OCI-LY7 (cell line): ENCODE measurements around the gene PRIMPOL. TPM values are rescaled to one million over a fixed set of nuclear protein-coding genes. Genes with fewer than 3 reads are reported as not detected.
"Not testable (repeated sequence)": the region's sequence is repeated elsewhere in the genome, so short reads cannot be mapped to it uniquely, and the experiment has no call there.

Source experiments
- Bru-seq: library from RNA; stranded (reverse); fragments of 400-500 nt; gene quantifications from one replicate; lab custom pipeline; 2021; lab: Mats Ljungman, UMichigan
- BruChase-seq, 2 experiments: library from RNA; stranded (reverse); fragments of 400-500 nt; gene quantifications; one replicate each; lab custom pipeline; 2021; lab: Mats Ljungman, UMichigan
- BruUV-seq: library from RNA; stranded (reverse); fragments of 400-500 nt; replicated peaks from 2 replicates; lab custom pipeline; 2021; lab: Mats Ljungman, UMichigan
- CTCF ChIA-PET: fragments of 300-600 bp; sonication (Branson Sonifier 250); formaldehyde crosslinking; loops from one replicate; lab custom pipeline; 2022; ENCODE audit warnings: antibody characterized with exemption; ENCODE audit not compliant: unreplicated experiment; lab: Charles Lee
- POLR2A ChIA-PET: fragments of 300-600 bp; sonication (Branson Sonifier 250); formaldehyde crosslinking; loops from one replicate; lab custom pipeline; 2022; ENCODE audit warnings: antibody characterized with exemption; lab: Charles Lee
- DNase-seq: peaks from one replicate; pipeline ENCODE4 v3.0.0-alpha.2; 2015; ENCODE audit warnings: low spot score
- H2AFZ ChIP-seq: fragments of 200-600 bp; sonication (generic), shearing (Covaris generic); 2 replicates; pipeline ENCODE4 v1.6.1; 2014; ENCODE audit warnings: mild to moderate bottlenecking, antibody characterized with exemption, low read length, moderate library complexity
- H3K27ac ChIP-seq: fragments of 200-600 bp; sonication (generic); 2 replicates; pipeline ENCODE4 v1.5.1; 2014; ENCODE audit warnings: mixed run types, low read depth, mild to moderate bottlenecking, moderate library complexity, low read length, inconsistent platforms; ENCODE audit not compliant: poor library complexity, severe bottlenecking
- H3K36me3 ChIP-seq: fragments of 200-600 bp; sonication (generic); 2 replicates; pipeline ENCODE4 v1.6.1; 2014; ENCODE audit warnings: mild to moderate bottlenecking, antibody characterized with exemption, low read length, moderate library complexity, mixed read lengths; ENCODE audit not compliant: insufficient read depth
- H3K4me1 ChIP-seq: fragments of 200-600 bp; sonication (generic); 2 replicates; pipeline ENCODE4 v1.5.1; 2014; ENCODE audit warnings: mild to moderate bottlenecking, low read length; ENCODE audit not compliant: insufficient read depth, poor library complexity, severe bottlenecking
- H3K4me2 ChIP-seq: fragments of 200-600 bp; sonication (generic); 2 replicates; pipeline ENCODE4 v1.6.1; 2014; ENCODE audit warnings: mild to moderate bottlenecking, low read length
- H3K4me3 ChIP-seq: fragments of 200-600 bp; sonication (generic); 2 replicates; pipeline ENCODE4 v1.5.1; 2014; ENCODE audit warnings: mild to moderate bottlenecking, low read depth, low read length; ENCODE audit not compliant: poor library complexity, severe bottlenecking
- H3K79me2 ChIP-seq: fragments of 200-600 bp; sonication (generic); 2 replicates; pipeline ENCODE4 v1.6.1; 2016; ENCODE audit warnings: low read depth, mild to moderate bottlenecking, low read length, moderate library complexity, mixed read lengths; ENCODE audit not compliant: insufficient read depth
- H3K9me2 ChIP-seq: fragments of 200-600 bp; sonication (generic); 2 replicates; pipeline ENCODE4 v1.6.1; 2016; ENCODE audit warnings: mild to moderate bottlenecking, low read length, mixed read lengths; ENCODE audit not compliant: insufficient read depth
- H3K9me3 ChIP-seq: fragments of 200-600 bp; sonication (generic); 2 replicates; pipeline ENCODE4 v1.6.1; 2014; ENCODE audit warnings: mild to moderate bottlenecking, mixed run types, low read length, mixed read lengths
- H4K20me1 ChIP-seq: fragments of 200-600 bp; sonication (generic); 2 replicates; pipeline ENCODE4 v1.6.1; 2014; ENCODE audit warnings: mild to moderate bottlenecking, antibody characterized with exemption, low read length, moderate library complexity, mixed read lengths; ENCODE audit not compliant: insufficient read depth
- EZH2phosphoT487 ChIP-seq: fragments of 200-600 bp; sonication (generic); IDR thresholded peaks from 2 replicates; pipeline ENCODE4 v1.6.1; 2018; ENCODE audit warnings: low read depth, borderline replicate concordance, mild to moderate bottlenecking, mixed run types, antibody characterized with exemption, low read length, moderate library complexity, mixed read lengths
- intact Hi-C: fragments of 100-400 bp; cut with micrococcal nuclease; formaldehyde crosslinking; loops from one replicate; pipeline ENCODE4 v1.10.0; 2022; ENCODE audit not compliant: unreplicated experiment
- long read RNA-seq: library from polyadenylated mRNA; stranded (forward); transcript quantifications from one replicate; pipeline ENCODE4 v2.0.0, GENCODE V29; 2022
- total RNA-seq, 2 experiments: library from RNA; depleted of rRNA in 1 of 2; stranded (reverse); fragments of >200 nt in 1 of 2; shearing (Covaris generic) in 1 of 2; gene quantifications; 2 replicates each; pipeline ENCODE4 v1.2.3, GENCODE V29; 2014 to 2022
- TF ChIP-seq, protein P1 (sequence below): fragments of 200-600 bp; sonication (generic); conservative IDR thresholded peaks from 2 replicates; pipeline ENCODE4 v1.5.1; 2014; ENCODE audit warnings: mild to moderate bottlenecking, antibody characterized with exemption, low read length, moderate library complexity, mixed read lengths

PRIMPOL gene, protein sequence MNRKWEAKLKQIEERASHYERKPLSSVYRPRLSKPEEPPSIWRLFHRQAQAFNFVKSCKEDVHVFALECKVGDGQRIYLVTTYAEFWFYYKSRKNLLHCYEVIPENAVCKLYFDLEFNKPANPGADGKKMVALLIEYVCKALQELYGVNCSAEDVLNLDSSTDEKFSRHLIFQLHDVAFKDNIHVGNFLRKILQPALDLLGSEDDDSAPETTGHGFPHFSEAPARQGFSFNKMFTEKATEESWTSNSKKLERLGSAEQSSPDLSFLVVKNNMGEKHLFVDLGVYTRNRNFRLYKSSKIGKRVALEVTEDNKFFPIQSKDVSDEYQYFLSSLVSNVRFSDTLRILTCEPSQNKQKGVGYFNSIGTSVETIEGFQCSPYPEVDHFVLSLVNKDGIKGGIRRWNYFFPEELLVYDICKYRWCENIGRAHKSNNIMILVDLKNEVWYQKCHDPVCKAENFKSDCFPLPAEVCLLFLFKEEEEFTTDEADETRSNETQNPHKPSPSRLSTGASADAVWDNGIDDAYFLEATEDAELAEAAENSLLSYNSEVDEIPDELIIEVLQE
- total RNA-seq (2014; rRNA removed; shearing (Covaris generic)) (8.8 and 9.2 TPM in 2 replicates), total RNA-seq (2022) (19.3 and 23.4 TPM in 2 replicates), Bru-seq, nascent RNA (percentile 61 among the genes with signal in this experiment), BruChase-seq, experiment 1, labeled RNA remaining after a 6-hour chase (percentile 64 among the genes with signal in this experiment), BruChase-seq, experiment 2, labeled RNA remaining after a 2-hour chase (percentile 60 among the genes with signal in this experiment)
- long read RNA-seq, transcript PRIMPOL-201 (14 exons, 2,289 nt), result major isoform, 8 of 17 reads
- long read RNA-seq, partial matches to known transcripts, result 0 of 17 reads
- long read RNA-seq, other reads (novel, unspliced or antisense), result 7 of 17 reads

DNA sequence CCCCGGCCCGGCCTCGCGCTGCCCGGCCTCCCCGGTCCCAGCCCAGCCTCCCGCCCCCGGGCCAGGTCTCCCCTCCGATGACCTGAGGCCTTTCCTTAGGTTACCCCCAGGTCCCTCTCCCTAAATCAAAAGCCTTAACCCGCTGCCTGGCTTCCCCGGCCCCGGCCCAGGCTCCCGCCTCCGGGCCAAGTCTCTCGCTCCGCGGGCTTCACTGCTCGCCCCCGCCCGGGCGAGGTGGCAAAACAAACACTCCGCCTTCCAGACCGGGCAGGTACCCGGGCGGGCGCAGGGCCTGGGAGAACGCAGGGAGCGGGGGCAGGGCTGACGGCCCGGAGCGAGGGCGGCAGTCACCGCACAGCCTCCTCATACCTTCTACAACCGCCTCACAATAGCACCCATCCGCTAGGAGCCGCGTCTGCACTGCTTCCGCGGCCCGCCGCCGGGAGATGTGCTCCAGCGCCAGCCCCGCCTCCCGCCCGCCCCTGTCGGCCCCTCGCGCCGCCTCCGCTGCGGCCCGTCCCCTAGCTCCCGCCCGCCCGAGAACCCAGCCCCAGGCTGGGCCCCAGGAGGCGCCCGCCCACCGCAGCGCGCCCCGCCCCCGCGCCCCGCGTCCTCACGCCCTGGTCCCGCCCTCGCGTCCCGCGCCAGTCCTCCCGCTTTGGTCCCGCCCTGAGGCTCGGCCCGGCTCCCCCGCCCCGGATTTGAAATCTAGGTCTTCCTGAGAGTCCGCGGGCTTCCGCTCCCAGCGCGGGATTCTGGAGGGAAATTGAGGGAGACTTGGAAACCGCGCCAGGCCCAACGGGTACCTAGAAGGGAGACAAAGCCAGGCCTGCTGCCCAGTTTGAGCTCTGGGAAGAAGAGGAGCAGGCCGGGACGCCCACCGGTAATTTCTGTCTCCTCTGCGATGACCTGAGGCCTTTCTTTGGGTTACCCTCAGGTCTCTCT lies at the start of gene PRIMPOL, which contains the start of gene CASP3:
PRIMPOL (plus strand) TSS at position 713 of the 945 bp plus-strand sequence. CDS start 7,403 bp downstream, outside the sequence.
CASP3 (minus strand) TSS at position 422 of the 945 bp plus-strand sequence. CDS start 10,994 bp downstream, outside the sequence.
- peaks cover 56% of the 10 kb centered on the region for H3K79me2 ChIP-seq
- peaks cover 36% of the 10 kb centered on the region for H3K36me3 ChIP-seq
- ChIA-PET CTCF (interaction anchor here (0.6 kb wide), 10 partner anchors 21 to 667 kb away, joined by 3 to 7 read pairs (median 4); no protein-coding TSS in a partner anchor), POLR2A (interaction anchor here (0.5 to 2.3 kb wide), 27 partner anchors 9 to 1080 kb away, joined by 3 to 18 read pairs (median 3); partner anchors contain the start of gene CENPU)
- TF ChIP-seq, protein P1, sequence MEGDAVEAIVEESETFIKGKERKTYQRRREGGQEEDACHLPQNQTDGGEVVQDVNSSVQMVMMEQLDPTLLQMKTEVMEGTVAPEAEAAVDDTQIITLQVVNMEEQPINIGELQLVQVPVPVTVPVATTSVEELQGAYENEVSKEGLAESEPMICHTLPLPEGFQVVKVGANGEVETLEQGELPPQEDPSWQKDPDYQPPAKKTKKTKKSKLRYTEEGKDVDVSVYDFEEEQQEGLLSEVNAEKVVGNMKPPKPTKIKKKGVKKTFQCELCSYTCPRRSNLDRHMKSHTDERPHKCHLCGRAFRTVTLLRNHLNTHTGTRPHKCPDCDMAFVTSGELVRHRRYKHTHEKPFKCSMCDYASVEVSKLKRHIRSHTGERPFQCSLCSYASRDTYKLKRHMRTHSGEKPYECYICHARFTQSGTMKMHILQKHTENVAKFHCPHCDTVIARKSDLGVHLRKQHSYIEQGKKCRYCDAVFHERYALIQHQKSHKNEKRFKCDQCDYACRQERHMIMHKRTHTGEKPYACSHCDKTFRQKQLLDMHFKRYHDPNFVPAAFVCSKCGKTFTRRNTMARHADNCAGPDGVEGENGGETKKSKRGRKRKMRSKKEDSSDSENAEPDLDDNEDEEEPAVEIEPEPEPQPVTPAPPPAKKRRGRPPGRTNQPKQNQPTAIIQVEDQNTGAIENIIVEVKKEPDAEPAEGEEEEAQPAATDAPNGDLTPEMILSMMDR, result 0 out of 2 replicates have a peak, but pooled peaks have one; percentile 21
- no peak for TF ChIP-seq EZH2phosphoT487
- BruUV-seq, result no TSS peak
- H3K27ac ChIP-seq, result peak within 1 kb of the TSS; percentile 79
- peaks cover 42% of the 10 kb centered on the region for H3K4me1 ChIP-seq
- no peaks in the 10 kb centered on the region for H3K9me2 ChIP-seq
- peak; percentile 96 for DNase-seq
- H4K20me1 ChIP-seq, result peaks cover 17% of the 10 kb centered on the region
- peak within 1 kb of the TSS; percentile 93 for H3K4me3 ChIP-seq
- H2AFZ ChIP-seq, result peak within 1 kb of the TSS; percentile 68
- H3K4me2 ChIP-seq, result peak within 1 kb of the TSS; percentile 81
- intact Hi-C loops, result loop anchor here (1.0 to 10.0 kb wide), 10 partner anchors 85 to 1543 kb away; partner anchors contain the start of genes CDKN2AIP, CENPU, CYP4V2 and IRF2
- no peaks in the 10 kb centered on the region for H3K9me3 ChIP-seq

DNA sequence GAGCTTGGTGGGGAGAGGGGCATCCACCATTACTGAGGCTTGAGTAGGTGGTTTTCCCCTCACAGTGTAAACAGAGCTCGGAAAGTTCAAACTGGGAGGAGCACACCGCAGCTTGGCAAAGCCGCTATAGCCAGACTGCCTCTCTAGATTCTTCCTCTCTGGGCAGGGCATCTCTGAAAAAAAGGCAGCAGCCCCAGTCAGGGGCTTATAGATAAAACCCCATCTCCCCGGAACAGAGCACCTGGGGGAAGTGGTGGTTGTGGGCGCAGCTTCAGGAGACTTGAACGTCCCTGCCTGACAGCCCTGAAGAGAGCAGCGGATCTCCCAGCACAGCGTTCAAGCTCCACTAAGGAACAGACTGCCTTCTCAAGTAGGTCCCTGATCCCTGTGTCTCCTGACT lies 48.6 kb upstream of the PRIMPOL start:
- POLR2A ChIA-PET, result interaction anchor here (0.8 kb wide), 1 partner anchor 17 kb away, joined by 3 read pairs; no protein-coding TSS in a partner anchor
- H3K4me1 ChIP-seq, H3K9me3 ChIP-seq, H3K9me2 ChIP-seq, DNase-seq, H2AFZ ChIP-seq, H4K20me1 ChIP-seq, H3K4me2 ChIP-seq, H3K36me3 ChIP-seq, BruUV-seq, H3K79me2 ChIP-seq, H3K27ac ChIP-seq, CTCF ChIA-PET, H3K4me3 ChIP-seq, intact Hi-C loops: not testable (repeated sequence)

DNA sequence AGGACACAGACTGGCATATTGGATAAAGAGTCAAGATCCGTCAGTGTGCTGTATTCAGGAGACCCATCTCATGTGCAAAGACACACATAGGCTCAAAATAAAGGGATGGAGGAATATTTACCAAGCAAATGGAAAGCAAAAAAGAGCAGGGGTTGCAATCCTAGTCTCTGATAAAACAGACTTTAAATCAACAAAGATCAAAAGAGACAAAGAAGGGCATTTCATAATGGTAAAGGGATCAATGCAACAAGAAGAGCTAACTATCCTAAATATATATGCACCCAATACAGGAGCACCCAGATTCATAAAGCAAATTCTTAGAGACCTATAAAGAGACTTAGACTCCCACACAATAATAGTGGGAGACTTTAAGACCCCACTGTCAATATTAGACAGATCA lies 46.7 kb upstream of the PRIMPOL start:
- intact Hi-C loops, CTCF ChIA-PET, H3K79me2 ChIP-seq, H3K36me3 ChIP-seq, H3K4me1 ChIP-seq, BruUV-seq, H3K4me2 ChIP-seq, H3K27ac ChIP-seq, H3K9me2 ChIP-seq, H3K9me3 ChIP-seq, H4K20me1 ChIP-seq, H3K4me3 ChIP-seq, H2AFZ ChIP-seq, DNase-seq: not testable (repeated sequence)
- POLR2A ChIA-PET, result interaction anchor here (0.9 kb wide), 1 partner anchor 9 kb away, joined by 3 read pairs; no protein-coding TSS in a partner anchor

DNA sequence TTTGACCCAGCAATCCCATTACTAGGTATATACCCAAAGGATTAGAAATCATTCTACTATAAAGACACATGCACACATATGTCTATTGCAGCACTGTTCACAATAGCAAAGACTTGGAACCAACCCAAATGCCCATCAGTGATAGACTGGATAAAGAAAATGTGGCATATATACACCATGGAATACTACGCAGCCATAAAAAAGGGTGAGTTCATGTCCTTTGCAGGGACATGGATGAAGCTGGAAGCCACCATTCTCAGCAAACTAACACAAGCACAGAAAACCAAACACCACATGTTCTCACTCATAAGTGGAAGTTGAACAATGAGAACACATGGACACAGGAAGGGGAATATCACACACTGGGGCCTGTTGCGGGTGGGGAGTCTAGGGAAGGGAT lies 42.1 kb upstream of the PRIMPOL start:
- H3K4me1 ChIP-seq, BruUV-seq, H3K9me2 ChIP-seq, H4K20me1 ChIP-seq, POLR2A ChIA-PET, H3K79me2 ChIP-seq, H3K9me3 ChIP-seq, DNase-seq, H2AFZ ChIP-seq, H3K4me3 ChIP-seq, H3K36me3 ChIP-seq, intact Hi-C loops, H3K4me2 ChIP-seq, H3K27ac ChIP-seq, CTCF ChIA-PET: not testable (repeated sequence)
